Breast epithelium (tissue), 3 donors: ENCODE results near the gene MACROD1.

ENCODE experiments used
- POLR2A ChIP-seq: fragments of 450-650 bp; IDR thresholded peaks from one replicate; pipeline ENCODE4 v1.6.1; 2016; ENCODE audit warnings: antibody characterized with exemption, mild to moderate bottlenecking, moderate library complexity
- POLR2AphosphoS5 ChIP-seq, 3 donors: sonication (generic); formaldehyde crosslinking; IDR thresholded peaks; one replicate each; pipeline ENCODE4 v1.6.1; 2017; ENCODE audit warnings: antibody characterized with exemption in 3 of 3
- TF ChIP-seq, protein P1 (sequence below), 3 donors: fragments of 450-650 bp; IDR thresholded peaks; one replicate each; pipeline ENCODE4 v1.5.1; 2016 to 2017; ENCODE audit warnings: antibody characterized with exemption in 3 of 3, mild to moderate bottlenecking in 3 of 3, moderate library complexity in 3 of 3

DNA sequence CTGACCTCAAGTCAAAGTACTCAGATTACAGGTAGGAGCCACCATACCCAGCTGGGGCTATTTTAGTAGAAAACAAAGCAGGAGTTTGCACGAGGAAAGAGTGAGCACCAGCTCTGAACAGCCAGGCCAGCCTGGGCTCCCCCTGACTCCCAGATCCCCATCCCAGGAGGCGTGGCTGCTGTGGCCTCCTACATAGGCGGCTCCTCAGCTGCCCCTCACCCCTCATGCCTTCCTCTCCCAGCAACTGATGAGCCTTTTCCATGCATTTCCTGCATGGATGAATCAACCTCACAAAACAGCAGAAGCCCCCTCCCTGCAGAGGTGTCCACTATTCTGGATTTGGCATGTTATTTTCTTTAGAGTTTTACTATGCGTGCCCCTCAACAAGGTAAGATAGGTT lies 140.7 kb downstream of the MACROD1 start:
- no peak for TF ChIP-seq POLR2A
- TF ChIP-seq, protein P1, sequence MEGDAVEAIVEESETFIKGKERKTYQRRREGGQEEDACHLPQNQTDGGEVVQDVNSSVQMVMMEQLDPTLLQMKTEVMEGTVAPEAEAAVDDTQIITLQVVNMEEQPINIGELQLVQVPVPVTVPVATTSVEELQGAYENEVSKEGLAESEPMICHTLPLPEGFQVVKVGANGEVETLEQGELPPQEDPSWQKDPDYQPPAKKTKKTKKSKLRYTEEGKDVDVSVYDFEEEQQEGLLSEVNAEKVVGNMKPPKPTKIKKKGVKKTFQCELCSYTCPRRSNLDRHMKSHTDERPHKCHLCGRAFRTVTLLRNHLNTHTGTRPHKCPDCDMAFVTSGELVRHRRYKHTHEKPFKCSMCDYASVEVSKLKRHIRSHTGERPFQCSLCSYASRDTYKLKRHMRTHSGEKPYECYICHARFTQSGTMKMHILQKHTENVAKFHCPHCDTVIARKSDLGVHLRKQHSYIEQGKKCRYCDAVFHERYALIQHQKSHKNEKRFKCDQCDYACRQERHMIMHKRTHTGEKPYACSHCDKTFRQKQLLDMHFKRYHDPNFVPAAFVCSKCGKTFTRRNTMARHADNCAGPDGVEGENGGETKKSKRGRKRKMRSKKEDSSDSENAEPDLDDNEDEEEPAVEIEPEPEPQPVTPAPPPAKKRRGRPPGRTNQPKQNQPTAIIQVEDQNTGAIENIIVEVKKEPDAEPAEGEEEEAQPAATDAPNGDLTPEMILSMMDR (IDR thresholded peaks at IDR 0.05): no peak
- no peak for TF ChIP-seq POLR2AphosphoS5 (IDR thresholded peaks at IDR 0.05)
